ENCODE results near the gene DIS3. TPM values are rescaled to one million over a fixed set of nuclear protein-coding genes. Genes with fewer than 3 reads are reported as not detected.

DIS3 gene
- total and polyA plus RNA-seq, 2 of the 4 experiments (the other 2 are of a cell fraction), result 19.3 to 33.3 TPM

Small RNA genes within 50 kb of the gene (microRNA-seq; reads per million reads assigned to microRNA genes)
- gene RNU6-80P (ENCODE audit: insufficient read depth, insufficient read length), result not detected

Small RNA genes within 50 kb of the gene (small RNA-seq; reads per million reads assigned to genes)
- gene RNU6-80P, result 0 to 37.4 (median 0.24) reads per million in 5 experiments

Other genes starting within 250 kb of the DIS3 start
- 3.6 and 14.7 TPM in 2 replicates for gene MZT1, start 54.3 kb downstream of the DIS3 start, total RNA-seq (2012; rRNA removed)
- gene MZT1, start 54.3 kb downstream of the DIS3 start, polyA plus RNA-seq (2012; rRNA removed), result 3.8 and 5.3 TPM in 2 replicates
- 12.2 and 13.1 TPM in 2 replicates for gene BORA, start 54.0 kb downstream of the DIS3 start, total RNA-seq (2012; rRNA removed)
- gene BORA, start 54.0 kb downstream of the DIS3 start, polyA plus RNA-seq (2012; rRNA removed), result 2.4 and 4.0 TPM in 2 replicates
- gene PIBF1, start 233 bp upstream of the DIS3 start, total RNA-seq (2012; rRNA removed), result 13.3 and 26.9 TPM in 2 replicates
- 5.1 TPM in 2 replicates for gene PIBF1, start 233 bp upstream of the DIS3 start, polyA plus RNA-seq (2012; rRNA removed)